GM13976 (cell line): ENCODE data around the gene RBMS2.
"Not testable (repeated sequence)": the region's sequence is repeated elsewhere in the genome, so short reads cannot be mapped to it uniquely, and the experiment has no call there.

Experiments
- DNase-seq: peaks from one replicate; pipeline ENCODE4 v3.0.0; 2012; ENCODE audit warnings: low spot score
- CTCF ChIP-seq: IDR thresholded peaks from 2 replicates; pipeline ENCODE4 v1.5.1; 2012; ENCODE audit warnings: borderline replicate concordance, mild to moderate bottlenecking; ENCODE audit not compliant: insufficient read depth; ENCODE audit errors: extremely low read depth, missing control alignments, control extremely low read depth
- in situ Hi-C: fragments of 300-500 bp; cut with MboI; formaldehyde crosslinking; loops from one replicate; pipeline ENCODE4 v1.12.0; 2022; ENCODE audit warnings: low sequenced_read_pairs, mixed read lengths, inconsistent platforms; ENCODE audit not compliant: unreplicated experiment

RBMS2 gene

GRCh38 chr12:56484566-56484965, 37.1 kb upstream of the RBMS2 start:
- in situ Hi-C loops, result no loop called here
- TF ChIP-seq CTCF, result no peak

GRCh38 chr12:56486694-56487093, 34.9 kb upstream of the RBMS2 start:
- in situ Hi-C loops, result no loop called here
- DNase-seq, result no peak
- no peak for TF ChIP-seq CTCF

More at GRCh38 chr12:56484566-56484965, 37.1 kb upstream of the RBMS2 start:
- DNase-seq, result no peak

- in situ Hi-C loops, result no loop called here
- peak; percentile 51 for DNase-seq
- TF ChIP-seq CTCF, result no peak
These were observed 34.1 kb upstream of the RBMS2 start for GRCh38 chr12:56487448-56488040.

- peak; percentile 93 for DNase-seq
- TF ChIP-seq CTCF, result no peak
- in situ Hi-C loops, result no loop called here
These were observed 33.3 kb upstream of the RBMS2 start, which contains the start of gene GLS2 for GRCh38 chr12:56488041-56488955. Gene GLS2 (minus strand): TSS chr12:56488161. CDS start chr12:56488118, 43 bp downstream.

GRCh38 chr12:56490360-56490759, 31.3 kb upstream of the RBMS2 start:
- in situ Hi-C loops, result no loop called here
- DNase-seq, result no peak
- no peak for TF ChIP-seq CTCF

GRCh38 chr12:56493409-56494105, 28.1 kb upstream of the RBMS2 start:
- DNase-seq, in situ Hi-C loops: not testable (repeated sequence)

GRCh38 chr12:56494106-56494415, 27.6 kb upstream of the RBMS2 start:
- DNase-seq, in situ Hi-C loops: not testable (repeated sequence)

- DNase-seq, in situ Hi-C loops: not testable (repeated sequence)
These were observed 27.1 kb upstream of the RBMS2 start for GRCh38 chr12:56494481-56494880.
